Spinal cord (tissue), 10 donors: Measurements from ENCODE around the gene MBD1. TPM values are rescaled to one million over a fixed set of nuclear protein-coding genes. Genes with fewer than 3 reads are reported as not detected.
"Not testable (repeated sequence)": the region's sequence is repeated elsewhere in the genome, so short reads cannot be mapped to it uniquely, and the experiment has no call there.

Source experiments
- DNase-seq, 6 donors: peaks; one replicate each; pipeline versions ENCODE4 v3.0.0 to v3.0.0-alpha.2; 2013 to 2015; ENCODE audit warnings: low spot score in 6 of 6, low read depth in 4 of 6
- H3K27ac ChIP-seq: one replicate; pipeline ENCODE4 v1.5.1; 2013; ENCODE audit warnings: low read depth, low read length, control low read depth
- H3K27me3 ChIP-seq: one replicate; pipeline ENCODE4 v1.6.1; 2013; ENCODE audit warnings: low read length; ENCODE audit not compliant: control insufficient read depth, insufficient read depth
- H3K36me3 ChIP-seq: one replicate; pipeline ENCODE4 v1.6.1; 2013; ENCODE audit warnings: low read length; ENCODE audit not compliant: control insufficient read depth, insufficient read depth
- H3K4me1 ChIP-seq: one replicate; pipeline ENCODE4 v1.6.1; 2013; ENCODE audit warnings: low read length; ENCODE audit not compliant: control insufficient read depth, insufficient read depth
- H3K4me3 ChIP-seq: one replicate; pipeline ENCODE4 v1.5.1; 2013; ENCODE audit warnings: low read depth, low read length, control low read depth
- H3K9me3 ChIP-seq: one replicate; pipeline ENCODE4 v1.6.1; 2013; ENCODE audit warnings: low read length; ENCODE audit not compliant: control insufficient read depth, insufficient read depth
- WGBS: methylation state at CpG from one replicate; pipeline ENCODE4 v1.1.5; 2013; ENCODE audit warnings: missing lambda C conversion rate; ENCODE audit not compliant: insufficient coverage; 5-methylcytosine and 5-hydroxymethylcytosine counted together
- polyA plus RNA-seq, 2 donors: library from polyadenylated mRNA; unstranded; fragments of 120-200 nt; gene quantifications; one replicate each; pipeline ENCODE4 v1.2.1, GENCODE V29; 2013; ENCODE audit not compliant: insufficient read length in 2 of 2
- total RNA-seq, 2 donors: library from RNA; depleted of rRNA in 1 of 2; stranded (reverse); fragments of 120-200 nt in 1 of 2; fragments of >200 nt in 1 of 2; gene quantifications; one replicate each; pipeline versions ENCODE4 v1.2.3 to v1.2.4, GENCODE V29; 2013 to 2014
- donor health status: healthy.

Gene MBD1
- total and polyA plus RNA-seq, 4 donors = 35.3 to 78.0 (median 71.2) TPM

GRCh38 chr18:50293039-50293438 is 11.7 kb upstream of the MBD1 start:
- Histone ChIP-seq H3K4me1 (peaks cover 5% of the 10 kb centered on the region), H3K27ac (no peak overlapping the region), H3K27me3 (no peaks in the 10 kb centered on the region), H3K4me3 (no peak overlapping the region), H3K9me3 (no peaks in the 10 kb centered on the region), H3K36me3 (no peaks in the 10 kb centered on the region)
- 88% methylated on average over 1 of the region's 1 CpG for WGBS
- no peak for DNase-seq

- no peak overlapping the region for H3K27ac ChIP-seq
- 90% methylated on average over 3 of the region's 4 CpGs for WGBS
- peaks cover 23% of the 10 kb centered on the region for H3K4me1 ChIP-seq
- DNase-seq = no peak
- H3K4me3 ChIP-seq = no peak overlapping the region
- H3K27me3 ChIP-seq = no peaks in the 10 kb centered on the region
- H3K9me3 ChIP-seq = no peaks in the 10 kb centered on the region
- peaks cover 25% of the 10 kb centered on the region for H3K36me3 ChIP-seq
Measured at GRCh38 chr18:50289108-50289443, 7.8 kb upstream of the MBD1 start.

GRCh38 chr18:50288348-50289107 is 7.2 kb upstream of the MBD1 start:
- peaks cover 31% of the 10 kb centered on the region for H3K36me3 ChIP-seq
- peaks cover 23% of the 10 kb centered on the region for H3K4me1 ChIP-seq
- not testable (repeated sequence) for H3K9me3 ChIP-seq, DNase-seq, H3K27me3 ChIP-seq
- peak overlapping the region; percentile 94 for H3K4me3 ChIP-seq
- 85% methylated on average over 13 of the region's 21 CpGs for WGBS
- H3K27ac ChIP-seq = peak overlapping the region; percentile 87

GRCh38 chr18:50287441-50288347 is 6.4 kb upstream of the MBD1 start, which contains the start of gene CXXC1:
CXXC1 (minus strand) TSS chr18:50287692; CDS start chr18:50287589, 103 bp downstream.
- under 1% methylated on average over 73 of the region's 76 CpGs for WGBS
- Histone ChIP-seq H3K27ac (peak within 1 kb of the TSS; percentile 87), H3K4me1 (peaks cover 25% of the 10 kb centered on the region), H3K27me3 (no peaks in the 10 kb centered on the region), H3K36me3 (peaks cover 39% of the 10 kb centered on the region), H3K4me3 (peak within 1 kb of the TSS; percentile 94), H3K9me3 (no peaks in the 10 kb centered on the region)
- peak; percentile 96 to 100 (median 100) for DNase-seq

- WGBS = 0% methylated on average over 27 of the region's 27 CpGs
- Histone ChIP-seq H3K36me3 (peaks cover 45% of the 10 kb centered on the region), H3K27me3 (no peaks in the 10 kb centered on the region), H3K4me3 (peak overlapping the region; percentile 94), H3K9me3 (no peaks in the 10 kb centered on the region), H3K4me1 (peaks cover 32% of the 10 kb centered on the region), H3K27ac (peak overlapping the region; percentile 87)
- DNase-seq = no peak
Measured at GRCh38 chr18:50287028-50287440, 5.7 kb upstream of the MBD1 start.

- peaks cover 49% of the 10 kb centered on the region for H3K36me3 ChIP-seq
- peak overlapping the region; percentile 94 for H3K4me3 ChIP-seq
- H3K27me3 ChIP-seq = no peaks in the 10 kb centered on the region
- no peaks in the 10 kb centered on the region for H3K9me3 ChIP-seq
- H3K27ac ChIP-seq = no peak overlapping the region
- peaks cover 36% of the 10 kb centered on the region for H3K4me1 ChIP-seq
- WGBS = 15% methylated on average over 22 of the region's 23 CpGs
- no peak for DNase-seq
Measured at GRCh38 chr18:50286391-50287027, 5.2 kb upstream of the MBD1 start.

GRCh38 chr18:50285631-50286321 is 4.5 kb upstream of the MBD1 start:
- no peak overlapping the region for H3K4me3 ChIP-seq
- no peaks in the 10 kb centered on the region for H3K27me3 ChIP-seq
- WGBS = 95% methylated on average over 22 of the region's 24 CpGs
- peaks cover 52% of the 10 kb centered on the region for H3K36me3 ChIP-seq
- no peak overlapping the region for H3K27ac ChIP-seq
- H3K4me1 ChIP-seq = peaks cover 36% of the 10 kb centered on the region
- no peaks in the 10 kb centered on the region for H3K9me3 ChIP-seq
- DNase-seq = no peak

- Histone ChIP-seq H3K27me3 (no peaks in the 10 kb centered on the region), H3K36me3 (peaks cover 52% of the 10 kb centered on the region), H3K4me1 (peaks cover 42% of the 10 kb centered on the region), H3K4me3 (no peak overlapping the region), H3K9me3 (no peaks in the 10 kb centered on the region), H3K27ac (no peak overlapping the region)
- DNase-seq = no peak
- 95% methylated on average over 13 of the region's 13 CpGs for WGBS
Measured at GRCh38 chr18:50285071-50285470, 3.7 kb upstream of the MBD1 start.

GRCh38 chr18:50284255-50284885 is 3.0 kb upstream of the MBD1 start:
- H3K4me3 ChIP-seq = no peak overlapping the region
- WGBS = 92% methylated on average over 15 of the region's 15 CpGs
- no peak overlapping the region for H3K27ac ChIP-seq

More at GRCh38 chr18:50284255-50284885, 3.0 kb upstream of the MBD1 start:
- Histone ChIP-seq H3K36me3 (peaks cover 55% of the 10 kb centered on the region), H3K27me3 (no peaks in the 10 kb centered on the region), H3K9me3 (no peaks in the 10 kb centered on the region), H3K4me1 (peaks cover 47% of the 10 kb centered on the region)
- DNase-seq = no peak
